HG03457 (cell line): ENCODE data around the gene EPHB2.

Experiments used
- ATAC-seq: cut with Tn5 transposase; IDR thresholded peaks from one replicate; pipeline ENCODE4 v1.9.1; 2021; ENCODE audit warnings: moderate number of reproducible peaks; ENCODE audit not compliant: unreplicated experiment

The EPHB2 gene

DNA sequence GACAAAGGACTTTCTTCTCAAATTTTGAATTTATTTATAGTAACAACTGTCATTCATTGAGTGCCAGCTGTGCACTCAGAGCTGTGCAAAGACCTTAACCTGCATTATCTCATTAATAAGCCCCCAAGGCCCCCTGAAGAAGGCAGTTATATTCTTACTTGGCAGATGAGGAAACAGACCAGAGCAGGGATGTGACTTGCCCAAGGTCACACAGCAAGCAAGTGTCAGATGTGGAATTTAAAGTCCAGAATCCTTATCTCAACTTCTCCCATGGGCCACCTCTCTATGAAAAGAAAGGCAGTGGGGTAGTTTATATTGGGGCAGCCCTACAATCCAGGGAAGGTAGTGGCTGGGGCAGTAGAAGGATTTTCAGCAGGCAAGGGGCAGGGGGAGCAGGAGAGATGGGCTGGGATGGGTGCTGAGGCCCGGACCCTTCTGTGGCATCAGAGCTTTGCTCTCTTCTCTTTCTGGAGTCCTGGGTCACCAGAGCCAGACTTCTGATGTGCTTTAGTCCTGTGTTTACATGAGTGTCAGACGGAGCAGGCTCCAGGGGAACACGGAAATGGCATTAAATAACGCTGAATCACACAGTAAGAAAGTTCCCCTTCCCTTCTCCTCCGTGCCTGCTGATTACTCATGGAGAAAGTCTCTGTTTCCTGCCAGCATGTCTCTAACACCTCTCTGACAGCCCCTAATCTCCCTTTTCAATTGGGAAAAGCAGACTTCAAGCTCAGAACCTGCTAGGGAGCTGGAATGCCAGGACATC, 39.5 kb downstream of the EPHB2 start:
- ATAC-seq = no peak

DNA sequence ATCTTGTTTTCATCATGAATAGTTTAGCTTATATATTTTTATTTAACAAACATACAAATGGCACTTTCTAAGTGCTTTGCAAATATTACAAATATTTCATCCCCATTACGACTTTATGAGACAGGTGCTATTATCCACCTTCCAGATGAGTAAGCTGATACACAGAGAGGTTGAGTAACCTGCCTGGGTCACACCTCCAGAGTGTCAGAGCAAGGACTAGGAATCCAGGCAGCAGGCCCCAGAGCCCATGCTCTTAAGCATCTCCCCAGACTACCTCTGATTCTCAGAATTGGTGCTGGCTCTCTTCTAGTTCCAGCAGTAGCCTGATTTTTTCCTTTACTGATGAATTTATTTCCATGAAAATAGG, 40.0 kb downstream of the EPHB2 start:
- no peak for ATAC-seq

DNA sequence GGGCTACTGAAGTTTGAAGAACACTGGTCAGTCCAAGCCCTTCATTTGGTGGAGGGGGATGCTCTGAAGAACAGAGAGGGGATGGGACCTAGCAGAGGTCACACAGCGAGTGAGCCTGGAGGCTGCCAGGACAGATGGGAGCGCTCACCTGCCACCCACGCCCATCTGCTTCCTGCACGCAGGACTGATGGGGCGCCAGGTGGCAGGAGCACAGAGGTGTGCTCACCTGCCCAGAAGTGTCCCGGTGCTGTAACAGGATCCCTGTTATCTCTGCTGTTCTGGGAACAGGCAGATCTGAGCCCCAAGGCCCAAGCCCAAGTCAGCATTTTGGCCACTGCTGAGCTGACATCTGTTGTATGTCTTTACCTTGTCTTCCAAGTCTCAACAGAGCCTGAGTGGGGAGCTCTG, 40.5 kb downstream of the EPHB2 start:
- no peak for ATAC-seq

DNA sequence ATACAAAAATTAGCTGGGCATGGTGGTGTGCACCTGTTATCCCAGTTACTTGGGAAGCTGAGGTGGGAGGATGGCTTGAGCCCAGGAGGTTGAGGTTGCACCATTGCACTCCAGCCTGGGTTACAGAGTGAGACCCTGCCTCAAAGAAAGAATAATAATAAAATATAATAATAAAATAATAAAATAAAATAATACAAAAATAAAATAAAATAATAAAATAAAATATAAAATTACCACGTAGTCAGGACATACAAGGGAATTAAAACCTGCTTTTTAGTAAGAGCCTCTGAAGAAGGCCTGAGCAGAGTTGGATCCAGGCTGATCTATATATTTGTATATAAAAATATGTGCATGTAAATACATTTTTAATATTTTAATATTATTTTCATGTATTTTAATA, 41.7 kb downstream of the EPHB2 start:
- no peak for ATAC-seq

DNA sequence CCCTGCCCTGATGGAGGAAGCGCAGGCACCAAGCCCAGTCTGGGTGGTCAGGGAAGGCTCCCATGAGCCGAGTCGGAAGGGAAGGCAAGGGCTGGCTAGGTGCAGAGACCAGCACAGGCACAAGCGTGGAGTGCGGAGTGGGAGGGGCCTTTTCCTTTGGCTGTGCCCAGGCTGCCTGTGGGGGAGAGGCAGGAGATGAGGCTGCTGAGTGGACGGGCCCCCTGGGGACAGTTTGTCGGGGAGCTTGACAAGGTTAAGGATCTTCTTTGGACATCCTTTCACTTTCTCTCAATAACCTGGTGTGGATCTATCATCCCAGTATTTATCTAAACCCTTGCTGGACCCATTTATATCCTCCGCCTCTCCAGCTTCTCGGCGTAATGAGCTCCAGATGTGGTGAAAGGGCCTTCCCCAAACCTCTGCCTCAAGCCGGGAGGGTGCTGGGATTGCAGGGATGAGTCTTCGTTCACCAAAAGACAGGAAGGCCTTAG, 42.9 kb downstream of the EPHB2 start:
- no peak for ATAC-seq

DNA sequence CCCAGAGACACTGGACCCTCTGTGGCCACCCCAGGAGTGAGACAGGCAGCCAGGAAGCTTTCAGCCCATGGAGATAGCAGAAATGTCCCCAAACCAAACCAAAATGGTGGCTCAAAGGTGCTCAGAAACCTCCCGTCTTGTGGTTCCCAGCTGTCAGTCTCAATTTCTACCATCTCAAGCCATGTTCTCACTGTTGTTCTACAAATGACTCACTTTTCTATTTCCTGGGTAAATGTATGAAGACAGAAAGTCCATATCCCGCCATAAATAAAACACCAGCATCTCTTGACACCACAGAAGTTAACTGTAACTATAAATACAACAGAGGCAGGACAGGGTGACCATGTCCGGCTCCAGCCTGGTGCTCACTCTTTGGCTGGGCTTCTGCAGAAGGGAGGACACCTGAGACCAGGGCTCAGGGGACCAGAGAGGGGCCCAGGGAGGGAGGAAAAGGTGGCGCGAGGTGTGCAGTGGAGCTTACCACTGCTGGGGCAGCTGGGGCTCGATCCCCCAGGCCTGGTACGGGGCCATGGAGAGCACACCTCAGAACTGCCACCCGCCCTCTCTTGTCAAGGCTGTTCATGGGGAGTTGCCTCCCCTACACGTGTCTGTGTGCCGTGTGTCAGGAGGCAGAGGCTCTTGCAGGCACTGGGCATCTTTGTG, 43.6 kb downstream of the EPHB2 start:
- ATAC-seq = no peak

DNA sequence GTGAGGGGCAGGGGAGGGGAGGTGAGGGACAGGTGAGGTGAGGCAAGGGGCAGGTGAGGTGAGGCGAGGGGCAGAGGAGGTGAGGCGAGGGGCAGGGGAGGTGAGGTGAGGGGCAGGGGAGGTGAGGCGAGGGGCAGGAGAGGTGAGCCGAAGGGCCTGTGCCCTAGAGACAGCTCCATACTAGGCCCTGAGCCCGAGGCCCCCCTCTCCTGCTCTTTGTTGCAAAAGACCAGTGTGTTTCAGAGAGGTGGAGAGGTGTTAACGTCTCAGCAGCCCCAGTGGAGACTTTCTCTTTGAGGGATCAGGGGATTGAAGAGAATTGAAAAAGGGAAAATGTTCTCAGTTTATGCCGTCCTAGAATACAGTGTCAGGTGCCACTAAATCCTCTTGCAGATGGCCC, 44.2 kb downstream of the EPHB2 start:
- no peak for ATAC-seq

DNA sequence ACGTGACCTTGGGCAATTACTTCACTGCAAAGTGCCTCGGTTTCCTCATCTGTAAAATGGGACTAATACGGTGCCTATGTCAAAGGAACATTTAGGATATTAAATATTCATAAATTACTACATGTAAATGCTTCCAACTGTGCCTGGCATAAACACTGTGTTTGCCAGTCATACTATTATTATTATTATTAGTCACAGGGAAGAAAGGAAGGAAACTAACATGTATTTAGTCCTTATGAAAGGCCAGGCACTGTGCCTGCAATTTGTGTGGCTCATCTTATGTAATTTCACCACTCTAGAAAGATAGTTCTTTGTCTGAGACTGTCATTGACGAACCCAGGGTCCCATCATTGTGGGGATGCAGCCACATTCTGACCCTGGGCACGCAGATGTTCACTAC, 45.0 kb downstream of the EPHB2 start:
- ATAC-seq = no peak

DNA sequence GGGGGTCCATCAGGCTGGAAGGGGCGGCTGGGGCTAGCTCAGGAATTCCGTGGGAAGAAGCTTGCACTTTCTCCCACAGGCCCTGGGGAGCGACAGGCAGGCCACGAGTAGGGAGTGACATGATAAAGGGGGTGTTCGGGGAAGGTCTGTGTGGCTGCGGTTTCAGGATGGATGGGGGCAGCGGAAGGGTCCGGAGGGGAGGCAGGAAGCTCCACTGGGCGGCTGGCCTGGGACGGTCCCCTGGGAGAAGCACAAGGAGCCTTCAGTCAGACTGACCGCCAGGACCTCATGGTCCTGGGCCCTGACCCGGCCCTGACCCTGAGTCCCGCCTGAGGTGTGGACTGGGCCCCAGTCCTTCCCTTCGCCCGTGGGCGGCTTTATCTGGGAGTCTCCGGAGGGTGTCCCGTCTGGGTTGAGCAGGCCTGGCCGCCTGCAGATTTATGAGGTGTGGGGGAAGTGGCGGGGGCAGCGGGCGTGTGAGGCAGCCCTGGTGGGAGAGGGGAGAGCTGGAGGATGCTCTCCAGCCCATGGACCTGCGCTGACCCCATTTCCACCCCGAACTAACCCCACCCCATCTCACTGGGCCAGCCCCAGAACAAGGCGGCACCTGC, 45.6 kb downstream of the EPHB2 start:
- no peak for ATAC-seq

DNA sequence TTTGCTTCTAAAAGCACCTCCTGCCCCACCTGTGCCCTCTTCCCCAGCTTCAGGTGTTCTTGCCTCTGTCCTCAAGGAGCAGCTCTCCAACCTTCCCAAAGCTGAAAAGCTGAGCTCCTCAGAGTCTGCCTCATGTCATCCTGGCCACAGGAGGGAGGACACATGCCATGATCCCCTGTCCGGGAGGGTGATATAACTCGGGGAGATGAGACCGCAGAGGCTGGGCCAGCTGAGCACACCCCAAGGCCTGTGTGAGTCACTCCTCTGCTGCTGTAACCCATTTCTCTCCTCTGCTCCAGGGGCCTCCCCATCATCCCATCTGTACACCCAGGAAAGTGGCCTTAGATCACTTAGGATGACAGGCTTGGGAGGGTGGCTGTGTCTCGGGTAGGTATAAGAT, 49.8 kb downstream of the EPHB2 start:
- ATAC-seq = no peak

DNA sequence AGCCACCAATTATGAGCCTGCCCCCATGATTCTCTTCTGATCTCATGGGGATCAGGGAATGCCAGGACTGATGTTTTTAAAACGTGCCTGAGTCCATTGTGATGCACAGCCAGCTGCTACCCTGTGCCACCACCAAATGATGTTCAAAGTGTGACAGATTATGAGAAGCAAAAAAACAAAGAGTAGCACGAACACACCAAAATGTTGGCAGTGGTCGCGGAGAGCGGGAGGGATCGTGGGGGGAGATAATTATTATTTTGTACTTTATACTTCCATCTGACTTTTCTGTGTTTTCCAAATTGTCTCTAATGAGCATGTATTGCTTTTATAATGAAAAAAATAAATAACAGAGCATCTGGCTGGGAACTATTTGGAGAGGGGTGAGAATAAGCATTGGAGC, 50.5 kb downstream of the EPHB2 start:
- ATAC-seq = no peak

DNA sequence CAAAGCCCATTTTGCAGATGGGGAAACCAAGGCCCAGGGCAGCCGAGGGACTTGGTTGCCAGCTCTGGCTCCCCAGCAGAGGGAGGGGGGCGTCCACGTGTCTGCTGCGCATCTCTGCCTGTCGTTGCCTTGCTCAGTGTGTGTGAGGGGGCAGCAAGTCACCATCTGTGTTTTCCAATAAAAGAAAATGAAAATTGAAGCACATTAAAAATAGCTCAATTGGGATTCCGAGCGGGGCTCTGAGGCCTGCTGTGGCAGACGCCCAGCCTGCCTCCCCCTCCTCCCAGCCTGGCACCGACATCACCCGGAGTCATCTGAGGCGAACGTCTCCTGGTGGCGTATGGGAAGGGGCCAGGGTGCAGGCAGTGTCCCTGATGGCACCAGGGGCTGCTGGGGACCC, 51.2 kb downstream of the EPHB2 start:
- no peak for ATAC-seq

DNA sequence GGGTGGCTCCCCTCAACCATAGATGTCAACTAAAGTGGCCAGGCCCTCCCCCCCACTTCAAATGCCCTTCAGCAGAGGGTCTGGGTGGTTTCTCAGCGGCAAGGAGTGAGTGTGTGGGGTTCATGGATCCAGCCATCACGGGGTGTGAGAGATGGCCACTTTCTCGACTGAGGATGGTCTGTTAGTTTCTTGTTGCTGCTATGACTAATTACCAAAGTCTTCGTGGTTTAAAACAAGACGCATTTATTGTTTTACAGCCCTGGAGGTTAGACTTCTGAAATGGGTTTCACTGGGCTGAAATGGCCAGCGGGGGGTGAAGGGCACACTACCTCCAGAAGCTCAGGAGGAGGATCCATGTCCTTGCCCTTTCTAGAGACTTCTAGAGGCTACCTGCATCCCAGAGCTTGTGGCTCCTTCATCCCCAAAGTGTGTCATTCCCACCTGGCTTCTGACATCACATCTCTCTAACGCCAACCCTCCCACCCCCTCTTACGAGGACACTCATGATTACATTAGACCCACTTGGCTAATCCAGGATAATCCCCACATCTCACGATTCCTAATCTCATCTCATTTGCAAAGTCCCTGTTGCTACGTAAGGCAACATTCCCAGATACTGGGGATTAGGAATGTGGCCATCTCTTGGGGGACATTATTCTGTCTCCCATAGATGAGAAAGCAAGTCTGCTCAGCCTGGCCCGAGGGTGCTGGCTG, 53.0 kb downstream of the EPHB2 start:
- ATAC-seq = no peak

DNA sequence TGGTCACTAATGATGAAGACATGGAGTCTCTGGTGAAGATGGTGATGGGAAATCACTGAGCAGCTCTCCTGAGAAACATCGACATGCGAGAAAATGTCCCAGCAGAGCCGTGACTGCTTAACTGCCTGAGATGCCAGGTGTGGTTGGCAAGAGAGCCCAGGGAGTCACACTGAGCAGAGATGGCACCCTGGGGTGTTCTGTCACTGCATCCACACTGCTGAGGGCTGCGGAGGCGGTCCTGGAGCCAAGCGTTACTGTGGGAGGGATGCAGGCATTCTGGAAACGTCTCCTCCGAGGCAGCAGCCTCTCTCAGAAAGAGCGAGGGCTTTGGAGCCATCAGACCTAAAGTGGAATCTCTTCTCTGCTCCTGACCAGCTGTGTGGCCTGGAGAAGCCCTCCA, 57.2 kb downstream of the EPHB2 start:
- no peak for ATAC-seq

DNA sequence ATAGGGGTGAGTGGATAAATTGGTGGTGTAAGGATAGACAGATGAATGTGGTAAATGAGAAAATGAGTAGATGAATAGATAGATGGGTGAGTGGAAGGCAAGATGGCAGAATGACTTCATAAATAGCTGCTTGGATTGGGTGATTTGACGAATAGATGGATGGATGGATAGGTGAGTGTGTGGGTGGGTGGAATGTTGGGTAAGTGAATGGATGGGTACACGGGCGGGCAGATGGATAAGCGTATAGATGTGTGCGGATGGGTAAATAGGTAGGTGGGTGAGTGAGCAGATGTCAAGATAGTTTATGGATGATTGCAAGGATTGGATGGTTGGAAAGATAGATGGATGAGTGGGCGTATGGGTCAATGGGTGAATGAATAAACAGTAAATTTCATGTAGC, 59.3 kb downstream of the EPHB2 start:
- ATAC-seq = no peak

DNA sequence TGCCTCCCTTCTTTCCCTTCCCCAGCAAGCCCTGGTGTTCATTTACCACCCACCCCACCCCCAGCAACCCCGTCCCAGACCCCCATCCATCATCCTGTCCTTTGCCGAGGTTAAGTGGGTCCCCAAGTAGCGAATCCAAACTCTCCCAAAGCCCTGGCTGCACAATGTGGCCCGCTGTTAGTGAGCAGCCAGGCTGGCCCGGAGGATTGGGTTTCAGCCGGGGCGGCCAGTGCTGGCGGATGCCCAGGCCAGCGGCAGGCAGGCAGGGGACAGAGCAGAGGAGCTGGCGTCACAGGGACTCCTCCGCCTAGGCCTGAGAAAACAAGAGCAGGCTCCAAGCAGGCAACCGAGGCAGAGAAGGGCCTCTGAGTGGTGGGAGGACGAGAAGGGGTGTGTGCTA, 61.4 kb downstream of the EPHB2 start:
- no peak for ATAC-seq

DNA sequence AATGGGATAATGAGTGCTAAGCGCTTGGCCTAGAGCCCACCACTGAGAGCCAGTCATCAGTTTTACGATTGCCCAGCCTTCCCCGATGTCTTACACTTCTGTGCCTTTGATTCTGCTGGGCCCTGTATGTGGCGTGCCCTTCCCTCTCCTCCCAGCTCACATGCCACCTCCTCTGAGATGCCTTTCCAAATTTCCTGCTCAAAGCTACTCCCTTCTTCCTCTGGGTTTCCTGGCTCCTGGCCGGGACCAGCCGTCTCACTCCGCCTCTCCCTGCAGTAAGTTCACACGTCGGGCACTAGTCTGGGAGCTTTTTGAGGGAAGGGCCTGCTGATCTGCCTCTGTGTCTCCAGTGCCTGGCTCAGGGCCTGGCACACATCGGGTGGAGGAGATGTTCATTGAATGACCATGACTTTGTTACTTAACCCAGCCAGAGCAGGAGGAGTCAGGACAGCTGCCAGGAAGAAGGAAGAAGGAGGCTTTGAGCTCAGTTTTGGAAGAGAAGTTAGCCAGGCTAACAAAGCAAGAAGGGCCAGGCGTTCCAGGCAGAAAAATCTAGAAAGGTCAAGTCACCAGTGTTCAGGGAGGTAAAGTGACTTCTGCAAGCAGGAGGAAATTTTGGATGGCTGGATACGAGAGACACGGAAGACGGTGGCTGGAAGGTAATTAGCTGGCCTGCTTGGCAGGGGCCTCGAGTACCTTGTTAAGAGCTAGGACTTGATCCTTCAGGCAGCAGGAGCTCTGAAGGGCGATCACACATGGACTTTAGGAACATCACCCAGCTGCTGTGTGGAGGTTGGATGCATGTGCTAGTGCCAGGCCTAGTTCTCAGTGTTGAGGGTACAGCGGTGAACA, 63.6 kb downstream of the EPHB2 start:
- ATAC-seq = no peak

DNA sequence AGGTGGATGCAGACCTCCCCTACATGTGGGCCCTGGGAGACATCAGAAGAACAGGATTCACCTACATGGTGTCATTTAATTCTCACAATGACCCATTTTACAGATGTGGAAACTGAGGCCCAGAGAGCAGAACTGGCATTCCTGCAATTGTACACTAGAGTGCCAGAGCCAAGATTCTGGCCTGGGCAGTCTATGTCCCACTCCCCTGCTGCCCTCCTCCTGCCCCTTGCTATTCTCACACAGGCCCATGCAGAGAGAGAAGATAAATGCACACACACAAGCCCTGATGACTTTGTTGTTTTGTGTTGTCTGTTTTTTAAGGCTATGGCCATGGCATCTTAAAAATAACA, 64.2 kb downstream of the EPHB2 start:
- no peak for ATAC-seq

DNA sequence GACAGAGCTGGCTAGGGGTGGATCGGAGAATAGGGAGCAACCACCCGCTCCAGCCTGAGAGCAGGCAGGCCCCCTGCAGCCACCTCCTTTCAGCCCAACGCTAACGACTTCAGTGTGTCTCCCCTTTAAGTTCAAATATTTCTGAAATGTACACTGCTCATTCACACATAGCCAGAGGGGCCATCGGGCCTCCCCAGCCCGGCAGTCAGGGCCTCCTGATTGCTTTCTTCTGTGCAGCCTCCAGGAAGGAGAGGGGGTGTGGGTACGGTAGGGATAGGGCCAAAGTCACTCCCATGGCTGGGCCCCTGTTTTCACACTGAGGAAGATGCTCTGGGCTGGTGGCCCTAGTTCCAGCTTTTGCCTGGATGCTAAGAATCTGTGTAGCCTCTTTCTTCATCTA, 64.8 kb downstream of the EPHB2 start:
- no peak for ATAC-seq

DNA sequence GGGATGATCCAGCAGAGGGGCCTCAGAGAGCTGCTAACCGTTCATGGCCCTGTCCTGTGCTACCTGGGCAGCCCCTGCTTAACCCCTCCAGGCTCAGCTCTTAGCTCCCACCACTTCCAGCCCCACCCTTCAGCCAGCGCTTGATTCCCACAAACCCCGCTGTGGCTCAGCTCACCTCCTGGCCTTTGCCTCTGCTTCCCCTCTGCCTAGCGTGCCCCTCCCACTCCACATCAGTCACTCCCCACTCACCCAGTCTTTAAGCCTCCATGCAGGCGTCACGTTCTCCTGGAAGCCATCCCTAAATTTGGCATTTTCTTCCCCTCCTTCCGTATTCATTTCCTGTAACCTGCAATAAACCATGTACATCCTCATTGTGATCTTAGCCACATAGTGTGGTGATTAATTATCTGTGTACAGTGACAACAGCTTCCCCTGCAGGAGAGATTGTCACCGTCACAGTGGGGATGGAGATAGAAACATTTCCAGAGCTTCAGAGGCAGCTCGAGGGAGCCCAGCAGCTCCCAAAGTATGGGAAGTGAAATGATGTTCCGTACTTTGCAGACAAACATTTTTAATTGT, 65.5 kb downstream of the EPHB2 start:
- ATAC-seq = no peak
